Thoracic aorta (tissue), 2 donors: ENCODE measurements around the gene SLFNL1. TPM values are rescaled to one million over a fixed set of nuclear protein-coding genes. Genes with fewer than 3 reads are reported as not detected.

ENCODE experiments used
- ATAC-seq: fragments of 150-250 bp; one replicate; pipeline ENCODE4 v1.8.0; 2017; ENCODE audit warnings: low read depth; ENCODE audit not compliant: insufficient number of reproducible peaks, low FRiP score
- DNase-seq: peaks from one replicate; pipeline ENCODE4 v3.0.0-alpha.2; 2020; ENCODE audit warnings: low spot score
- H3K27ac ChIP-seq, 2 donors: fragments of 200-600 bp; sonication (generic); 1 replicate in 1 of 2; 2 replicates in 1 of 2; pipeline ENCODE4 v1.5.1; 2016; ENCODE audit warnings: mild to moderate bottlenecking in 2 of 2, moderate library complexity in 2 of 2
- H3K27me3 ChIP-seq: fragments of 200-600 bp; sonication (generic); replicated peaks from 2 replicates; pipeline ENCODE4 v1.6.0; 2016; ENCODE audit warnings: mild to moderate bottlenecking; ENCODE audit not compliant: insufficient read depth
- H3K36me3 ChIP-seq: fragments of 200-600 bp; sonication (generic); one replicate; pipeline ENCODE4 v1.5.1; 2016
- H3K4me1 ChIP-seq, 2 donors: fragments of 200-600 bp; sonication (generic); 1 replicate in 1 of 2; 2 replicates in 1 of 2; pipeline versions ENCODE4 v1.5.1 to v1.6.0; 2016; ENCODE audit warnings: low read depth in 2 of 2, mild to moderate bottlenecking in 1 of 2; ENCODE audit not compliant: control insufficient read depth in 1 of 2
- H3K4me3 ChIP-seq: fragments of 200-600 bp; sonication (generic); 2 replicates; pipeline ENCODE4 v1.5.1; 2016; ENCODE audit warnings: mild to moderate bottlenecking
- H3K9me3 ChIP-seq: fragments of 200-600 bp; sonication (generic); 2 replicates; pipeline ENCODE4 v1.5.1; 2016
- CTCF ChIP-seq: fragments of 200-600 bp; sonication (generic); IDR thresholded peaks from one replicate; pipeline ENCODE4 v1.5.1; 2019; ENCODE audit warnings: antibody characterized with exemption
- total RNA-seq, 2 donors: library from RNA; depleted of rRNA; stranded (reverse); fragments of >200 nt; gene quantifications; one replicate each; pipeline versions ENCODE4 v1.1.0 to v1.2.3, GENCODE V29; 2016

SLFNL1 gene
- total RNA-seq, 2 donors from 2014 or later = 0.68 to 1.3 TPM

GRCh38 chr1:40998668-40999067 is 22.9 kb downstream of the SLFNL1 start:
- no peak for ATAC-seq
- Histone ChIP-seq H3K9me3 (no peaks in the 10 kb centered on the region), H3K4me1 (peaks cover 11 to 25% of the 10 kb centered on the region in 2 donors), H3K4me3 (no peak overlapping the region), H3K27me3 (no peaks in the 10 kb centered on the region), H3K36me3 (peaks cover 59% of the 10 kb centered on the region), H3K27ac (no peak overlapping the region)
- TF ChIP-seq CTCF = no peak
- no peak for DNase-seq

DNA sequence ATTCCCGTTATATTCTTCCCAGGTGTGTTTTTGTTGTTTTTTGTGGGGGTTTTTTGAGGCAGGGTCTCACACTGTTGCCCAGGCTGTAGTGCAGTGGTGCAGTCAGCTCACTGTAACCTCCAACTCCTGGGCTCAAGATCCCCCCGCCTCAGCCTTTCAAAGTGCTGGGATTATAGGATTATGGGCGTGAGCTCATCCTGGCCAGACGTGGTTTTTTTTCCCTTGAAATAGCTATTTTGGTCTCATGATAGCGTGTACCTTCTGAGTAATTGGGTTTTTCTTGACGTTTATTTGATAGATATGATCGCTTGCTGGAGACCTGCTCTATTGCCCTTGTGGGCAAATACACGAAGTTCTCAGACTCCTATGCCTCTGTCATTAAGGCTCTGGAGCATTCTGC is 24.4 kb downstream of the SLFNL1 start:
- Histone ChIP-seq H3K27me3 (no peaks in the 10 kb centered on the region), H3K27ac (no peak overlapping the region), H3K9me3 (no peaks in the 10 kb centered on the region), H3K4me1 (peaks cover 0 to 9% of the 10 kb centered on the region in 2 donors), H3K4me3 (no peak overlapping the region), H3K36me3 (peaks cover 50% of the 10 kb centered on the region)
- DNase-seq (no peak), ATAC-seq (no peak)
- TF ChIP-seq CTCF = no peak

DNA sequence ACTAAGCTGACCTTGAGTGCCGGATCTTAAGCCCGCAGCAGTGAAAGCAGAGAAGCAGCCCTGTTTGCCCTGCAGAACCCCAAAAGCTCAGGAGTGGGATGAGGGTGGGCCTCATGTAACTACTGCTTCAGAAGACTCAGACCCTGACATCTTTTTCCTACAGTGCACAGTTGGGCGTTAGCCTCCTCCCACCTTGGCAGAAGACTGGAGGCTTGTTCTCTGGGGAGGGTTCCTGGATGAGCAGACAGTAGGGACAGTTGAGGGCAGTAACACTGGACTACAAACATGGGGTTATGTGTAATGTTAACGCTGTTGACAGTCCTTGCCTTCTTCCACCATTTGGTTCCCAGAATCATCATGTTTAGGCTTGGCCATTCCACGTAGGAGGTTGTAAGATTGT is 32.5 kb downstream of the SLFNL1 start:
- no peak for ATAC-seq
- peaks cover 29 to 64% of the 10 kb centered on the region in 2 donors for H3K4me1 ChIP-seq
- H3K4me3 ChIP-seq = no peak overlapping the region
- H3K36me3 ChIP-seq = peaks cover 45% of the 10 kb centered on the region
- no peak for TF ChIP-seq CTCF
- H3K27ac ChIP-seq = no peak overlapping the region
- no peak for DNase-seq
- no peaks in the 10 kb centered on the region for H3K9me3 ChIP-seq
- no peaks in the 10 kb centered on the region for H3K27me3 ChIP-seq

GRCh38 chr1:40988280-40988679 is 33.2 kb downstream of the SLFNL1 start:
- no peaks in the 10 kb centered on the region for H3K27me3 ChIP-seq
- no peaks in the 10 kb centered on the region for H3K9me3 ChIP-seq
- DNase-seq (no peak), ATAC-seq (no peak)
- no peak overlapping the region for H3K4me3 ChIP-seq
- H3K4me1 ChIP-seq = peaks cover 33 to 72% of the 10 kb centered on the region in 2 donors
- no peak for TF ChIP-seq CTCF
- peak overlapping the region in 1 of 2 donors; percentile 18 for H3K27ac ChIP-seq
- peaks cover 45% of the 10 kb centered on the region for H3K36me3 ChIP-seq

GRCh38 chr1:40987439-40988276 is 33.9 kb downstream of the SLFNL1 start:
- no peak overlapping the region for H3K4me3 ChIP-seq
- no peaks in the 10 kb centered on the region for H3K27me3 ChIP-seq
- no peak for TF ChIP-seq CTCF
- peaks cover 45% of the 10 kb centered on the region for H3K36me3 ChIP-seq
- no peaks in the 10 kb centered on the region for H3K9me3 ChIP-seq
- DNase-seq = no peak
- ATAC-seq = no peak
- peak overlapping the region; percentile 18 to 19 for H3K27ac ChIP-seq
- H3K4me1 ChIP-seq = peaks cover 36 to 78% of the 10 kb centered on the region in 2 donors
